Activated CD8-positive, alpha-beta memory T cell treated with anti-CD3 and anti-CD28 coated beads, Interleukin-2, amount 50 U/mL, for 48 hours (primary cell): Measurements from ENCODE around the gene COPS9.

ENCODE experiments used
- DNase-seq: peaks from one replicate; pipeline ENCODE4 v3.0.0-alpha.2; 2020

COPS9 gene

DNA sequence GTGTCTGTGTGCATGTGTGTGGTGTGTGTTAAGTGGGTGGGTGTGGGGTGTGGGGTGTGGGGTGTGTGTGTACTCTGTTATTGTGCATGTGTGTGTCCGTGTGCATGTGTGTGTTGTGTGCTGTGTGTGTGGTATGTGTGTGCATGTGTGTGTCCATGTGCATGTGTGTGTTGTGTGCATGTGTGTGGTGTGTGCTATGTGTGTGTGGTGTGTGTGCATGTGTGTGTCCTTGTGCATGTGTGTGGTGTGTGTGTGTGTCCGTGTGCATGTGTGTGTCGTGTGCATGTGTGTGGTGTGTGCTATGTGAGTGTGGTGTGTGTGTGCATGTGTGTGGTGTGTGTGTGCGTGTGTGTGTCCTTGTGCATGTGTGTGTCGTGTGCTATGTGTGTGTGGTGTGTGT lies 11.3 kb upstream of the COPS9 start:
- DNase-seq, result no peak

DNA sequence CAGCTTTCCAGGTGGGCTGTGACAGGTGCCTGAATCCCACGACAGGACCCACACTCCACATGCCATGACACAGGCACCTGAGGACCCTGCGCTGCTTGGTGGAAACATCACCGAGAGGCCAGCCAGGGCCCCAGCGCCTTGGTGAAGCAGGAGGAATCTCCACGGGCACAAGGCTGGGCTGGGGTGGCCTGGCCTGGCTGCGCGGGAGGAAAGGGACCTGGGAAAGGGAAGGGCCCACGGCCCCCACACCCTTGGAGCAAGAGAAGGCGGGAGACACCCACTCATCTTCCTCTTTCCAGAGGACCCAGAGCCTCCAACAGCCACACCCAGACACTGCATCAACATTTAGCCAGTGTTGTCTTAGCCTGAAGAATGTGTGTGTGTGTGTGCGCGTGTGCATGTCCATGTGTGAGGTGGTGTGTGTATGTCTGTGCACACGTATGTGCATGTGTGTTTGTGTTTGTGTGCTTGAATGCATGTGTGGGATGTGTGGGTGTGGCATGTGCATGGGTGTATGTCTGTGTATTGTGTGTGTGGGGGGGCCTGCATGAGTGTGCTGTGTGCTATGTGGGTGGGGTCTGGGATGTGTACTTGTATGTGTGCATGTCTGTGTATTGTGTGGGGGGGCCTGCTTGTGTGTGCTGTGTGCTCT lies 10.6 kb upstream of the COPS9 start:
- DNase-seq, result no peak

DNA sequence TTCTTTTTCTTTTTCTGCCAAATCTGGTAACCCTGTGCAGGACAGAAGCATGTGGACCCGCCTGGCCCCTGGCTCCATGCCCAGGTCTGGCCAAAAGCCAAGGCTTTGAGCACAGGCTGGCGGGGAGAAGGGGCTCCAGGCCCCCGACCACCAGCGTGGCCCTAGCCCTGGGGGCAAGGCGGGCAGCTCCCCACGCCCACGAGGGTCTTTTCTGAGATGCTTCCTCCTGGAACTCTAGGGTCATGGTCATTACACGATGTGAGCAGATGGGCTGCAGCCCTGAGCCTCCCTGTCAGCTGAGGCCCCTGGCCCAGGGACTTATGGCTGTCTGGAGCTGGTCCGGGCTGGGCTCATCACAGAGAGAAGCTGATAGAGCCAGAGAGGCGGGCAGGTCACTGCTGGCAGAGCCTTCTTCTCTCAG lies 10.0 kb upstream of the COPS9 start:
- DNase-seq, result no peak

DNA sequence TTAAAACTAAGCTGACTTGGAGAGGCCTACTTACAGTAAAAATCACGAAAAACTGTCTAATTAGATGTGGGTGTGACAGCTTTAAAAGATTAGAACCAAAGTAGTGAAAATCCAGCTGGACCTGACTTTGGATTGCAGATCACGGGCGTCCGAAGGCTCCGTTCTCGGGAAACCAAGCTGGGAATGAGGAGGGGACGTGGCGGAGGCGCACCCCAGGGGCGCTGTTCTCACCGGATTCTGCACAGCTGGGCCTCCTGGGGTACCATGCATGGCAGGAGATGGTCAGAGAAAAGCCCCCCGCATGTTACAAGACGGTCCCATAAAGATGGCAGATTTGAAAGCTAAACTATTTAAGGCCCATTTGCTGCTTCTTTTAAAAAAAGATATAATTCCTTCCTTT lies 9.4 kb upstream of the COPS9 start:
- no peak for DNase-seq

DNA sequence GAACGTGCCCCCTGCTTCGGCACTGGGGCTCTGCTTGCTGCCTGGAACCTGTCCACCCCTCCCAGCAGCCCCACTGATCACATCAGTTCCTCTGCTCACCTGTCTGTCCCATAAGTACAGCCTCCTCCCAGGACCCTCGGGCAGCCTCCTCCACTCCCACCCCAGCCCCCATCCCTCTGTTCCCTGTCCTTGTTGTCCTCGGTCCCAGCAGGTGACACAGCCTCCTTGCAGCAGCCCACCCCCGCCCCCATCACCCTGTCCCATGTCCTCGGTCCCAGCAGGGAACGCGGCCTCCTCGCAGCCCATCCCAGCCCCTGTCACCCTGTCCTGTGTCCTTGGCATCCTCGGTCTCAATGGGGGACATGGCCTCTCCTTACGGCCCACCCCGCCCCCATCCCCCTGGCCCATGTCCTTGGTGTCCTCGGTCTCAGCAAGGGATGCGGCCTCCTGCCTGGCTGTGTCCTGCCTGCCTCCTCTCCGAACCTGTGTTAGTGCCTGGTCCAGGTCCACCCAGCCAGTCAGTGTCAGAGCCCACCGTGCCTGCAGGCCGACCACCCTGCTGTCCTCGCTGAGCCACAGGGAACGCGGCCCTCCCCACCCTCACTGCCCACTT lies 8.7 kb upstream of the COPS9 start:
- no peak for DNase-seq

DNA sequence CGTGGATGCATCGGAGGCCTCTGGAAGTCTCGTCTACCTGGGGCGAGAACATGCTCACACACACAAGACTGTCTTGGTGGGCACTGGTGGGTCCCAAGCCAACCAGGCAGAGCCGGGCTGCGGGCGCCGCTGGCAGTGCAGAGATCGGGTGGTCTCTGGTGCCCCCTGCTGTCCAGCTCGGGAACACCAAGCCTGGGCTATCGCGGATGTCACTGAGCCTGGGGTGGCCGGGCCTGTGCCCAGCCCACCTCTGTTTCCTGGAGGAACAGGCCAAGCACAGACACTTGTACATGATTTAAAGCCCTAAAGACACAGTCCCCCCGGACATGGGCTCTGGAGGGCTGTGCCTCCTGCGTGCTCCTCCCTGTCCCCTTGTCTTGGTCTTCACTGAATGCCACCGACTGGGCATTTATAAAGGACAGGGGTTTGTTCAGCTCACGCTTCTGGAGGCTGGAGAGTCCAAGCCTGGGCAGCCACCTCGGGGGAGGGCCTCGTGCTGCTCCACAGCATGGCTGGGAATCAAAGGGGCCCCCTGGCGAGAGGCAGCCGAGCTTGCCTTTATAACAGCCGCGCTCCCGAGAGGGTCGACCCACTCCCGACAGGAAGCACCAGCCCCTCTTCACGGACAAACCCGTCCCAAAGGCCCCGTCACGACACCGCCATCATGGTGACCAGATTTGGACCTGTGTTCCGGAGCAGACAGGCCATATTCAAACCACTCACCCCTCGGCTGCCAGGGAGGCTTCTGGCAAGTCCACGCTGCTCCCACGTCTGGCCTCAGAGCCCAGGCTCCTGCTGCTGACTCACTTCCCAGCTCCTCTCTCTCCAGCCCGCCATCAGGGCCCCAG lies 7.9 kb upstream of the COPS9 start:
- DNase-seq, result peak; percentile 98

DNA sequence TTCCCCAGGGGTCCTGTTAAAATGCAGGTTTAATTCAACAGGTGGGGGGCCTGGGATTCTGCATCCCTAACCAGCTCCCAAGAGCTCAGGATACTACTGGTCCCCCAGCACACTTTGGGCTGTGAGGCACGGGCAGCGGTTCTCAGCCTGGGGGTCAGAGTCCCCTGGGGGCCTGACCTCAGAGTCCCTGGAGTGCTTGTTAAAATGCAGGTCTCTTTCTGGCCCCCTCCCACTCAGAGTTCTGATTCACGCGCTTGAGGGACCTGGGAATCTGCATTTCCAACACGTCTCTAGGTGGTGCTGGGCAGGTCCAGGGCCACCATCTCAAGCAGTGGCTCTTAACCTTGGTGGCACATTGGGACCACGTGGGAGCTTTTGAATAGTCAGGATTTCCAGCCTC lies 7.2 kb upstream of the COPS9 start:
- DNase-seq, result no peak

DNA sequence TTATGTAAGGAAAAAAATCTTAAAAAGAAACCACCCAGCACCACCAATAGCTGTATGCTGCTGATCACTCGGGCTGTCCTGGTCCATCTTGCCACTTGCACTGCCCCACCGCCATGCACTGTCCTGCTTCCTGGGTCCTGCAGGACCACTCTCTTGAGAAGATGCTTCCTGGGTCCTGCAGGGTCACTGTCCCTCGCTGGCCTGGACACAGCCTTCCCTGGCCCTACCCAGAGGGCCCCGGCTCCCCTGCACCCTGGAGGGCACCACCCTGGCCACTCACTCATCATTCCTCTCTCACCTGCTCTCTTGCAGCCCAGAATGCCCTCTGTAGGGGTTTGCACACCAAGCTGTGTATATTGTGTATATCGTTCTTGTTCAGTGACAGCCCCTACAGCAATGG lies 6.8 kb upstream of the COPS9 start:
- DNase-seq, result no peak

DNA sequence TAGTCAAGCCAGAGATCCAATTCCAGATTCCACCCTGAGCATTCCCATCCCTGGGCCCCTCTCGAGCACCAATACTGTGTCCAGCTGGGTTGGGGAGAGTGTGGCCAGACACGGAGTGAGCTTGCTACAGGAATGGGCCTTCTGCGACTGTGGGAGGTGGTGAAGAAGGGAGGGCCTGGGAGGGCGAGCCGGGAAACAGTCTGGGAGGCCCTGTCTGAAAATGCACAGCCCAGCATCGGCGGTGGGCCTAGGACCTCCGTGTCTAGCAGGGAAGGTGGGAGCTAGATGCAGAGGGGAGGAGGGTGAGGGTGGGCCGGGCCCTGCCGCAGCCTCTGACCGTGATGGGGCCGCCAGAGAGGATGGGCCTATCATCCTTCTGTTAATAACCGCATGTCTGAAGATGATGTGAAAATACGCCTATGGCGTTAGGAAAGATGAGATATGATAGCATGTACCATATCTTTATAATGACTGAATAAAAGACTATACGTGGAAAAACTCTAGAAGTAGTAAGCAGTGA lies 6.2 kb upstream of the COPS9 start:
- no peak for DNase-seq

DNA sequence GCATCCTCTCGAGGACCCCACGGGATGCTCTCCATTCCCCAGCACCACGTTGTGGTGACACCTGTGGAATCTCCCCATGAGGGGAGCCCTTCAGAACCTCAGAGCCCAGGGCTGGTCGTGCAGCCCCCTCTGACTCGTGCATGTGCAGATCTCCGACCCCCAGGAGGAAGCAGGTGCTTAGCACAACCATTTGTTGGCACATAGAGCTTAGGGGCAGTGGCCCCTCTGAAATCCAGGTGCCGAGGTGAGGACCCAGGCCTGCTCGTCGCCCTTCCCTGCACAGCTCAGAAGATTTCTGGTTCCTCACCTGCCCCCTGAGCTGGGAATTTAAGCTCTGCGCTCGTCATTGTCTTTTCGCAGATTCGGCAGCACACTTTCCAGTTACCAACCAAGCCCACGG lies 5.6 kb upstream of the COPS9 start:
- no peak for DNase-seq

DNA sequence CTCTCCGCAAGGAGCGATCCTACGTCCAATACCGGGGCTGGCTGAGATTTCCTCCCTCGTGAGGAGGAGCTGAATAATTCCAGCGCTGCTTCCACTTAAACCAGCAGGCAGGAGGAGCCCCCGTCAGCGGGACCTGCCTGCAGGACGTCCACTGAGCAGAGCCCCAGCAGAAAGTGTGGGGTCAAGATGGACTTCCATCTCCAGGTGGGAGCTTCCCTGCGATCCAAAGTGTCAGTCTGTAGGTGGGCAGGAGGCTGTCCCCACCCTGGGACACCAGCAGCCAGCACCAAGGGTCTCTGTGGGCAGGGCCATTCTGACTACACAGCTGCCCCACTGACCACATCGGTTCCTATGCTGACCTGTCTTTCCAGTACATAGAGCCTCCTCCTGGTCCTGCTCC lies 4.8 kb upstream of the COPS9 start:
- DNase-seq, result no peak

DNA sequence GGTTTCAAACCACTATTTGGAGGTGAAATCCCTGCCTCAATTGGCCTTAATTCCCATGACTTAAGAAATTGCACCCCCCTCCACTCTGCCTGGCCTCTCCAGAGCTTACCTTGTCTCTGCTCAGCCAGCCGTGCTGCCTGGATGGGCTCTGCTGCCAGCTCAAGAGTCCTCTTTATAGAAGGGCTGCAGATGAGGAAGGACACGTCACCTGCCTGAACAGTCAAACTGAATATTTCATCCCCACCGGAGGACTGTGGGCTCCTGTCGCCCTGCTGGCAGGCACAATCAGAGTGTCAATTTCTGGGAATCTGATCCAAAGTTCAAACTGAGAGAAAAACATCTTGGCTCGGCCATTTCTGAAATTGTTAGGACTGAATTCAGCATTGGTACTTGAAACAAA lies 4.4 kb upstream of the COPS9 start, which contains the start of gene OTOS:
TSS of gene OTOS (minus strand) at position 148 of the 400 bp plus-strand sequence. CDS start 332 bp downstream, outside the sequence.
- no peak for DNase-seq

DNA sequence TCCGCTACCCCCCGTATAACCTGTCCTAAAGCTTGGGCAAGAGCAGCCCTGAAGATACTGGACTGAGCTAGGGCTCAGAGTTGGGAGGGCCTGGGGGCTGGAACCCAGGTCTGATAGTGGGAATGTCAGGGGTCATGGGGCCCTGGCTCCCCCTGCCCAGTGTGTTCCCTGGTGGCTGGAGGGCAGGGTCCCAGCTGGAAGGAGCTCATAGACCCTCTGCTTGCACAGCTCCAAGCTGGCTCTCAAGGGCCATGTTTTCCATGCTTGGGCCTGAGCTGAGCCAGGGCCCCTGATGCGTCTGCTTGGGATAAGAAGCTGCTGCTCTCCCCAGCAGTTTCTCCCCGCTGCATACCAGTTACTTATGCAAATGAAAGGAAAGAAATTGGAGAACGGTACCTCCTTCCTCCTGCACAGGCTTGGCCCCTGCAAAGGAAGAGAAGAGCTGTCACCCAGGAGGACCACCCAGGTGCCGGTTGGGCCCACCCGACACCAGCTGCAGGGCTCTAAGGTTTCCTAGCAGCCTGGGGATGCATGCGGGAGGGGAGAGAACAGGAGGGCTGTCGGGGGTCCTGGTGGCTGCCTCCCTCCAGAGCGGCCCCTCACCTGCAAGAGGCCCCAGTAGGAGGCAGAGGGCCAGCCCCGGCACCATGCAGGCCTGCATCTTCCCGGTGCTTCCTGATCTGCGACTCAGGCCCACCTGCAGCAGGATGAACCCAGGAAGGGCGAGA lies 3.7 kb upstream of the COPS9 start:
- peak; percentile 40 for DNase-seq

DNA sequence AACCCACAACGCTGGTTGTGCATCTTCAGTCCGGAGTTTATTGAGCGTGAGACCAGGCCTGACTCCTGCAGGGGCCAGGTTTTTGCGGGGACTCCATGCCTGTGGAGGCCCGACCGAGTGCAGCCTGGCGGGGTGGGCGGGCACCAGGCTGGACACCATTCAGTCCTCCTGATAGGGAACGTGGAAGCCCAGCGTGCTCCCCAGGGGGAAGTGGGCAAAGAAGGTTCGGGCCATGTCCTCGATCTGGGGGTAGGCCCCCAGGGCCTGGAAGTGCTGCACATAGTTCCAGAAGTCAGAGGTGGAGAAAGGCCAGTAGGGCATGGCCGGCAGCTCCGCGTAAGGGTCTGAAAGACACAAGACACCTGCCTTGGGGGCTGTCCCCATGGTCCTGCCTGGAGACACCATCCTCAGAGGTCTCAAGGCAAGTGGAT lies 2.9 kb upstream of the COPS9 start:
- peak; percentile 47 for DNase-seq

DNA sequence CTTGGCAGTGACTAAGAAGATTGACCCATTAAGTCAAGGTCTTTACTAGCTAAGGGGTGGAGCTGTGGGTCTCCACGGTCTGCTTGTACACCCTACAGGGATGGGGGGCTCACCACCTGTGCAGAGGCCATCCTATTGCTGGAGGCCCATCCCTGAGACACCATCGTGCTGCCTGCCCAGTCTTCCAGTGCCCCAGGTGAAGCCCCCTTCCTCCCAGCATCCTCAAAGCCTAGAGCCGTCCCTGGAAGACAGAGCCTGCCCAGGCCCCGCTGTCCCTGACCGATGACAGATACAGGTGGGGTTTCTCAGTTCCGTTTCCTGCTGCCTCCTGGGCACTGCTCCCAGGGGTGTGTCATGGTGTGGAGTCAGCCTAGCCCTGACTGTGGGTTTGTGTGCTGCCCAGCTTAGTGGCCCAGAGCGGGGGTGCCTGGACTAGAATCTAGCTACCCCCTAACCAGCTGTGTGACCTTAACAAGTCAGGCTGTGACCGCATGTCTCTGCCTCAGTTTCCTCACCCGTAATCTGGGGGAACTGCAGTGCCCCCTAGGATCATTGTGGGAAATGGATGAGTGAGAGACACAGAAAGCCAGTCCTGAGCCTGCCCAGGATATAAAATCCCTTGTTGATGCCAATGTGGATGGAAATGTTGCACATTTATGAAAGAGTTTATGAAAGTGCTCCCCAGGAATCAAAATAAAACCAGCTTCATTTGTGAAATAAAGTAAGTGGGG lies 2.3 kb upstream of the COPS9 start:
- no peak for DNase-seq

DNA sequence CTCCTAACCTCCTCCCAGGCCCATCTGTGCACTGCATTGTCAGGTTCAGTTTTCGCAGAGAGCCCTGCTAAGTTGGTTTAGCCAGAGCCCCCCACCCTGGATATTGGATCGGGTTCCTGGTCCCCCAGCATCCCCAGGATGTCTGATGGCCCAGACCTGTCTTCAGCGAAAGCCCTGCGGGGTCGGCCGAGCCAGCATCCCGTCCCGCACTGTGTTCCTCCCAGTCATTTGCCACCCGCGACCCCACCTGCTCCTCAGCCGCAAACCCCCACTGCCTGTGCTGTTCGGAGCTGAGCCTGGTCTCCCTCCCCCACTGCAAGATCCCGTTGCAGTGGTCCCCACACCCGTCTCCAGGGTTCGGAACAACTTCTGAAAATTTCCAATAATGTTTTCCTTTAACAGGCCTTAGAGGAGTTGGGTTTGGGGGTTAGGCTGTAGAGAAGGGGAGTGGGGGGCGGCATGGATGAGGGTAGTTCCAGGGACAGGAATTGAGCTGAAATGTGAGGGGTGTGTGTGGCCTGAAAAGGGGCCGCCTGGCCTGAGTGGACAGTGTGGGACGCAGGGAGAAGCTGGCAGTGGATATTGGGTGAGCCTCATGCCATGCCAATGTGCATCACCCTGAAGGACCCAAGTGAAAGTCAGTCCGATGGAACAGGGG lies 1.6 kb upstream of the COPS9 start:
- DNase-seq, result peak; percentile 49

DNA sequence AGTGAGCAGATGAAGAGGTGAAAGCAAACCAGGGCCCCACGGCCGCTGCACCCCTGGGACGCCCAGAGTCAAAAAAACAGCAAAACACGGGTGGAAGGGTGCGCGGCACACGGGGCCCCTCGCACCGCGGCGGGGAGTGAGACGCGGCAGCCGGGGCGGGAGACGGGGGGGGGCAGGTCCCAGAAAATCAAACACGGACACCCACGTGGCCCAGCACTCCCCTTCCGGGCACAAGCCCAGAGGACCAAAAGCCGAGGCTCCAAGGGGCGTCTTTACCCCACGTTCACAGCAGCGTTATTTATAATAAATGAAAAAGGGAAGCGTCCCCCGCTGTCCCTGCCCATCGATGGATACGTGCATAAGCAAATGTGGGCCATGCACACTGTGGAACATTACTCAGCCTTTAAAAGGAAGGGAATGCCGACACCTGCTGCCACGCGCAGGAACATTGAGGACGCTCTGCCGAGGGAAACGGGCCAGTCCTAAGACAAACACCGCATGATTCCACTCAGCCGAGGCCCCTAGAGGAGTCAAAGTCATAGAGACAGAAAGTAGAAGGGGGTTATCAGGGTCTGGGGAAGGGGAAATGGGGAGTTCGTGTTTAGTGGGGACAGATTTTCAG lies 677 bp upstream of the COPS9 start:
- DNase-seq, result no peak

DNA sequence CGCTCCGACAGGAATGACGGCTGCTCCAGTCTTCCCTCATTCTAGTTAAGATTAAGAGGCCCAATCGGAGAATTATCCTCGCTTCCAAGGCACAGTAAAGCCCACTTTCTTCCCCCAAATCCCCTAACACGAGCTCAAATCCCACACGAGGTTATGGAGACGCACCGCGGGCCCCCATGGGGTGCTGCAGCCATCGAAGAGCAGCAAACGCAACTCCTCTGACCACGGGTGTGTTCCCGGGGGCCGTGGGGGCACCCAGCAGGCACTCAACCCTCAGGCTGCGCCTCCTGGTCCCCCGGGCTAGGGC lies 446 bp downstream of the COPS9 start:
- DNase-seq, result no peak

DNA sequence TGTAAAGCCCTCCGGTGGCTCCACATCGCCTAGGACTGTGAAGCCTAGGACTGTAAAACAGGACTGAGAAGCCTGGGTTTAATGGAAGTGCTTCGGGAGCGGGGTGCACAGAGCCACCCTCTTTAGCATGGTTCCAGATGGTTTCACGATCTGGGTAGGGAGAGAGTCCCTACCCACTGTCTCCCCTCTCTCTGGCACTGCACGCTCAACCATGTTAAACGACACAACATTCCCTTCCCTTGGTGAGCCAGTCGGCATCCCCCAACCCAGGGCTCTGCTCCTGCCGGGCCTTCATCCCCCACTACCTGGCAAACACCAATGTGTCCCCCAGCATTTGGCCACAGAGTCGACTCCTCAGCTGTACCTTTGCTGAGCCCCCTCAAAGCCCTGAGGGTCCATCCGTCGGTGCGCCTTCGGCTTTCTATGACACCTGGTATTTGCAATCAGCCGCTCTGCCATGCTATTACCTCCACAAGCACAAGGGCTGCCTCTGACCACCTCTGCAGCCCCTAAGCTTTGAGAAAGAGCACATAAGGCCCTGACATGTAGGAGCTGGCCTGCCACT lies 1.1 kb downstream of the COPS9 start:
- DNase-seq, result peak; percentile 52

DNA sequence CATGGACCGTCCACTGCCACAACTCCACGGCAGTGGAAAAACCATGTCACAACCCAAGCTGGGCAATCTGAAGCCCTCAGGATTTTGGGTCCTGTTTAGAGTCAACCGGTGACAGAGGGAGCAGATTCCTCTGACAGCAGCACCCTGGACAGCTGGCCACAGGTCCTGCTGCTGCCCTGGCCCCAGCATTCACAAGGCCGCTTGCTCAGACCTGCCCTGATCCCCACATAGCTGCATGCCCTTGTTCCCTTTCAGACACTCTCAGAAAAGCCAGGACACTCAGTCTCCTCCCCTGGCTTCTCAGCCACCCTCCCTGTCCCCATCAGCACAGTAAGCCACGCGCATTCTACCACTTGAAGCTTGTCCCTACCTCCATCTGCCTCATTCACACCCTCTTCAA lies 1.6 kb downstream of the COPS9 start:
- peak; percentile 43 for DNase-seq

DNA sequence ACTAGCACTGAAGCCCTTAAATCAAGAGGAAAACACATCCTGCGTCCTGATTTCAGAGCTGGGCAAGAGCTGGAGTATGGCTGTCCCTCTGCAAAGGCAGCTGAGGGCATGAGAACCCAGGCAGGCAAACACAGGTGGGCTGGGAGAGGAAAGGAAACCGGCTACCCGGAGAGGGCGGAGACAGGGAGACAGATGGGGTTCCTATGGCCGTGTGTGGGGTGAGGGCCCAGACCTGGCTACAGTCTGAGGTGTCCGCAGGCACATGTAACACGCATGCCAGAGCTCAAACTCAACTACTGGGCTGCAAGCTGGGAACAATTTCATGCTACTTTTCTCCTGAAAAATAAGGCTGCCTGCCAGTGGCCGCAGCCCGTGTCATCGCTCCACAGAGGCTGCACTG lies 2.7 kb downstream of the COPS9 start:
- DNase-seq, result peak; percentile 15
